Vagina (tissue), 2 donors: Measurements from ENCODE around the gene MS4A15. TPM values are rescaled to one million over a fixed set of nuclear protein-coding genes. Genes with fewer than 3 reads are reported as not detected.

Source experiments
- DNase-seq, 2 donors: peaks; one replicate each; pipeline ENCODE4 v3.0.0-alpha.2; 2017; ENCODE audit errors: extremely low spot score in 2 of 2
- H3K27ac ChIP-seq: fragments of 200-600 bp; sonication (generic); one replicate; pipeline ENCODE4 v1.5.1; 2019
- H3K27me3 ChIP-seq: fragments of 200-600 bp; sonication (generic); one replicate; pipeline ENCODE4 v1.5.1; 2019
- H3K36me3 ChIP-seq, 2 donors: fragments of 200-600 bp; sonication (generic); one replicate each; pipeline ENCODE4 v1.5.1; 2017 to 2019
- H3K4me1 ChIP-seq: fragments of 200-600 bp; sonication (generic); one replicate; pipeline ENCODE4 v1.5.1; 2019
- H3K4me3 ChIP-seq, 2 donors: fragments of 200-600 bp; sonication (generic); 1 replicate in 1 of 2; 2 replicates in 1 of 2; pipeline ENCODE4 v1.5.1; 2016 to 2019
- H3K9me3 ChIP-seq: fragments of 200-600 bp; sonication (generic); one replicate; pipeline ENCODE4 v1.5.1; 2019
- POLR2A ChIP-seq, 2 donors: fragments of 450-650 bp; IDR thresholded peaks; one replicate each; pipeline ENCODE4 v1.6.1; 2017; ENCODE audit warnings: antibody characterized with exemption in 2 of 2, mild to moderate bottlenecking in 2 of 2, moderate library complexity in 2 of 2
- POLR2AphosphoS5 ChIP-seq, 2 donors: sonication (generic); formaldehyde crosslinking; IDR thresholded peaks; one replicate each; pipeline ENCODE4 v1.9.0; 2017; ENCODE audit warnings: antibody characterized with exemption in 2 of 2, mild to moderate bottlenecking in 2 of 2, low read depth in 1 of 2; ENCODE audit not compliant: insufficient read depth in 1 of 2
- intact Hi-C: fragments of 100-400 bp; cut with DNase I; formaldehyde crosslinking; loops from one replicate; pipeline ENCODE4 v1.15.1; 2023
- total RNA-seq: library from RNA; depleted of rRNA; stranded (reverse); fragments of >200 nt; gene quantifications from one replicate; pipeline ENCODE4 v1.2.3, GENCODE V29; 2016
- TF ChIP-seq, protein P1 (sequence below), 3 experiments: fragments of 450-650 bp in 2 of 3; fragments of 200-600 bp in 1 of 3; sonication (generic) in 1 of 3; IDR thresholded peaks; one replicate each; pipeline ENCODE4 v1.5.1; 2017 to 2019; ENCODE audit warnings: antibody characterized with exemption in 3 of 3, mild to moderate bottlenecking in 2 of 3, moderate library complexity in 2 of 3

MS4A15 gene
- total RNA-seq, 1 donor from 2014 or later, result not detected

DNA sequence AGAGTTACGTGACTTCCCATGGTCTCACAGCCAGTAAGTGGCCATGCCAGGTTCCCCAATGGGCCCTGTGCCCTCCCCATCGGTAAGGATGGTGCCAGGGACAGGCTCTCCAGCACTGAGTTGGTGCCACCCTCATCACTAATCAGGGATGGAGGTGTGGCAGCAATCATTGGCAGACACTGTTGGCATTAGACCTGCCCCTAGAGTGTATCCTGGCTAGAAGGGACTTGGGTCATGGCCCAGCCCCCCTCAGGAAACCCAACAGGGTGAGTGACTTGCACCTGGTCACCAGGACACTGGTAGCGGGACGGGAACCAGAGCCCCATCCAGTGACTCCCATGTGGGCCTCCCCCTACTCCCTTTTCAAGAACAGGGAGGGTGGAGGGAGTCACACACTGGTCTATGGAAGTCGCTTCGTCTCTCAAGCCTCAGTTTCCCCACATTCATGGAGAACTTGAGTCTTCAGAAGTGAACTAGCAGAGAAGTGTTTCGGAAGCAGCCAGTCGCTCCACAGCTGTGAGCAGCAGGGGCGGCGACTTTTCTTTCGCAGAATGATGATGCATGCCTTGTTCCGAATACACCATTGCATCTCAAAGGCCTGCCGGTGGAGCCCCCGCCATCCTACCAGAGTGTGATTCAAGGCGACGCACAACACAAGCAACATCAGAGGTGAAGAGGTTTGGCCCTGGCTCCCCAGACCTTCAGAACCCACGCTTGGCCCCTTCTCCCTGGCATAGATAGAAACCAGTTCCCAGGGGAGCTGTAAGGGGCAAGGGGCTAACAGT, 41.4 kb downstream of the MS4A15 start:
- H3K27ac ChIP-seq, result no peak overlapping the region
- no peaks in the 10 kb centered on the region for H3K4me1 ChIP-seq
- TF ChIP-seq POLR2A (IDR thresholded peaks at IDR 0.05) (no peak), POLR2AphosphoS5 (IDR thresholded peaks at IDR 0.05; ENCODE audit: insufficient read depth in 1 of 2, low read depth in 1 of 2) (no peak)
- TF ChIP-seq, protein P1, sequence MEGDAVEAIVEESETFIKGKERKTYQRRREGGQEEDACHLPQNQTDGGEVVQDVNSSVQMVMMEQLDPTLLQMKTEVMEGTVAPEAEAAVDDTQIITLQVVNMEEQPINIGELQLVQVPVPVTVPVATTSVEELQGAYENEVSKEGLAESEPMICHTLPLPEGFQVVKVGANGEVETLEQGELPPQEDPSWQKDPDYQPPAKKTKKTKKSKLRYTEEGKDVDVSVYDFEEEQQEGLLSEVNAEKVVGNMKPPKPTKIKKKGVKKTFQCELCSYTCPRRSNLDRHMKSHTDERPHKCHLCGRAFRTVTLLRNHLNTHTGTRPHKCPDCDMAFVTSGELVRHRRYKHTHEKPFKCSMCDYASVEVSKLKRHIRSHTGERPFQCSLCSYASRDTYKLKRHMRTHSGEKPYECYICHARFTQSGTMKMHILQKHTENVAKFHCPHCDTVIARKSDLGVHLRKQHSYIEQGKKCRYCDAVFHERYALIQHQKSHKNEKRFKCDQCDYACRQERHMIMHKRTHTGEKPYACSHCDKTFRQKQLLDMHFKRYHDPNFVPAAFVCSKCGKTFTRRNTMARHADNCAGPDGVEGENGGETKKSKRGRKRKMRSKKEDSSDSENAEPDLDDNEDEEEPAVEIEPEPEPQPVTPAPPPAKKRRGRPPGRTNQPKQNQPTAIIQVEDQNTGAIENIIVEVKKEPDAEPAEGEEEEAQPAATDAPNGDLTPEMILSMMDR (IDR thresholded peaks at IDR 0.05), result no peak
- no peak for DNase-seq
- H3K4me3 ChIP-seq, result no peak overlapping the region
- no peaks in the 10 kb centered on the region for H3K27me3 ChIP-seq
- intact Hi-C loops, result no loop called here
- H3K36me3 ChIP-seq, result no peaks in the 10 kb centered on the region
- no peaks in the 10 kb centered on the region for H3K9me3 ChIP-seq

DNA sequence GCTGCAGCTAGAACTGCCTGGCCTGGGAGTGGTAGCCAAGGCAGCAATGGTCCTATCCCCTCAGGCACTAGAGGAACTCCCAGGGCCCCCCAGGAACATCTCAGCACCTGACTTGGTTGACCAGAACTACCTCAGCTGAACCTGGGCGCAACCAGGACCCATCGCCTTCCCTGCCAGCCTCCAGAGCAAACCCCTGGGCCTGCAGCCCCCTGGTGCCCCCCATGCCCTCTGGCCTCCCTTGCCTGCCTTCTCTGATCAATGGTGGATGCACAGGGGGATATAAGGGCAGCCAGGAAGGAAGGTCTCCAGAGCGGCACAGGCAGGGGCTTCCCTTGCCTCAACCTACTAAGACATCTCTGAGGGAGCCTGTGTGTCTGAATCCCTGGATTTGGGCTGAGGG, 42.0 kb downstream of the MS4A15 start:
- no peak for DNase-seq
- H3K27ac ChIP-seq, result no peak overlapping the region
- H3K9me3 ChIP-seq, result no peaks in the 10 kb centered on the region
- no peaks in the 10 kb centered on the region for H3K27me3 ChIP-seq
- TF ChIP-seq, protein P1 (IDR thresholded peaks at IDR 0.05), result no peak
- H3K36me3 ChIP-seq, result no peaks in the 10 kb centered on the region
- intact Hi-C loops, result no loop called here
- H3K4me1 ChIP-seq, result no peaks in the 10 kb centered on the region
- no peak overlapping the region for H3K4me3 ChIP-seq

DNA sequence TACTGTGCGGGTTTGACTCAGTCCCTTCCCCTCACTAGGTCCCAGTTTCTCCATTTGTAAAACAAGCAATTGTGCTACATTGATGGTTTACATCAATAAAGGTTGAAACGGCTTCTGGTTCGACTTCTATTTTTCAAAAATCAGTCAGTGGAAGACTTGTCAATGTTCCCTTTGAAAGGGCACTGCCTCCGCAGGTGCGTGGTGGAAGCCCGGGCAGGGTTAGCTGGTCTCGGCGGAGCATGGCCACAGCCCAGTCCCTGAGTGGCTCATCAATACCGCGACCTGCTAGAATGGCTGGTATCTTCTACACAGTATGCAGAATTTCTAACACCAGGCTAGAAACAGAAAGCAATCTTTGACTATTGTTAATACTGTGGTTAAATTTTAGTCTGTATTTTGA, 44.5 kb downstream of the MS4A15 start:
- TF ChIP-seq POLR2AphosphoS5 (IDR thresholded peaks at IDR 0.05; ENCODE audit: insufficient read depth in 1 of 2, low read depth in 1 of 2) (no peak), POLR2A (IDR thresholded peaks at IDR 0.05) (no peak)
- TF ChIP-seq, protein P1 (IDR thresholded peaks at IDR 0.05), result no peak
- H3K9me3 ChIP-seq, result no peaks in the 10 kb centered on the region
- no peak overlapping the region for H3K4me3 ChIP-seq
- no peak for DNase-seq
- H3K36me3 ChIP-seq, result no peaks in the 10 kb centered on the region
- no peaks in the 10 kb centered on the region for H3K4me1 ChIP-seq
- no peaks in the 10 kb centered on the region for H3K27me3 ChIP-seq
- intact Hi-C loops, result no loop called here
- no peak overlapping the region for H3K27ac ChIP-seq

DNA sequence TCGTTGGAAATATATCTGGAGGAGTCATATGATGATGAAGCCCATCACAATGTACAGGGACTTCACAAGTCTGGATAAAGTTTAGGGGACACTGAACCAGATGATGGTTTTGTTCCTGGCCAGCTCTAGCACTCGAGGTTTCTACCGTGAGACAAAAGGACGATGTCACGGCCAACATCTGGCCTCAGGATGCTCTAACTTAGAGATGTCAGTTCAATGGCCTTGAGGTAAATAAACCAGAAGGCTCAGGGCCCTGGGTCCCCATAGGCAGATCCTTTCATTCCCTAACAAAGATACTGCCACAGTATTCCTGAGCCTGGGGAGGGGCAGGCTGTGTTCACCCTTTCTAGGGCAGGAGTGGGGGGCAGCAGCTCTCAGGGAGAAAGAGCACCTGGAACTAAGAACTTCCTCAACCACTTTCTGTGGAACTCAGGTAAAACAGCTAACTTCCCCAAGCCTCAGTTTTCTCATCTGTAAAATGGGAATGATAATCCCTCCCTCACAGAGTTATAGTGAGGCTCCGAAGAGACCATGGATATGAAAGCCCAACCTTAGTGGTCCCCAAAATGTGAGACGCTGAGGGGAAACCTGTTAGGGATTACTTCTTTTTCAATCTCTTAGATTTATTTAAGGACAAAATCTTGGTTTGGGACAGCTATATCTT, 46.7 kb downstream of the MS4A15 start:
- no peak for TF ChIP-seq POLR2A (IDR thresholded peaks at IDR 0.05)
- Histone ChIP-seq H3K27me3 (no peaks in the 10 kb centered on the region), H3K27ac (no peak overlapping the region), H3K4me3 (no peak overlapping the region), H3K9me3 (no peaks in the 10 kb centered on the region), H3K36me3 (no peaks in the 10 kb centered on the region), H3K4me1 (no peaks in the 10 kb centered on the region)
- intact Hi-C loops, result no loop called here
- no peak for DNase-seq

DNA sequence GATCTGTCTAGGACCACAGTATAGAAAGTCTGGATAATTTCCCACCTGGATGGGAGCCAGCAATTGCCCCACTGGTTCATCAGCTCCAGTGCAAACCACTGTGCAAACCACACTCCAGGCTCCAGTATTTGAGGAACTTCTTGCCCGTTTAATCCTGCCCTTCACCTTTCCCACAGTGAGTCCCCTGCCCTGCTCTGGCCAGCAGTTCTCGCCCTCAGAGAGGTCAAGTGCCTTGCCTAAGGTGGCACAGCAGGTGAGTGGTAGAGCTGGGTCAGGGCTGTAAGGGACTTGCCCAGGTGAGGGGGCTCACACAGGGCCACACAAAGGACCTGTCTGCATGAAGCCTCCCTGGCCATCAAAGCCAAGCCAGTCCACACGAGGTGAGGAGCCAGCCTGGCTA, 52.6 kb downstream of the MS4A15 start:
- intact Hi-C loops, result no loop called here

More for the DNA sequence above, 52.6 kb downstream of the MS4A15 start:
- H3K27me3 ChIP-seq, result no peaks in the 10 kb centered on the region
- no peaks in the 10 kb centered on the region for H3K36me3 ChIP-seq
- TF ChIP-seq, protein P1 (IDR thresholded peaks at IDR 0.05), result no peak
- no peak for TF ChIP-seq POLR2A (IDR thresholded peaks at IDR 0.05)
- TF ChIP-seq POLR2AphosphoS5 (IDR thresholded peaks at IDR 0.05; ENCODE audit: insufficient read depth in 1 of 2, low read depth in 1 of 2), result no peak
- no peak overlapping the region for H3K4me3 ChIP-seq
- H3K9me3 ChIP-seq, result no peaks in the 10 kb centered on the region
- H3K27ac ChIP-seq, result no peak overlapping the region
- DNase-seq, result no peak
- no peaks in the 10 kb centered on the region for H3K4me1 ChIP-seq
